Kidney epithelial cell (primary cell): Measurements from ENCODE around the gene LCMT1. TPM values are rescaled to one million over a fixed set of nuclear protein-coding genes. Genes with fewer than 3 reads are reported as not detected.

Source experiments
- DNase-seq: peaks from one replicate; pipeline ENCODE4 v3.0.0-alpha.2; 2010; ENCODE audit warnings: low read depth
- H3K27me3 ChIP-seq: 2 replicates; pipeline ENCODE4 v1.6.0; 2011; ENCODE audit warnings: low read length; ENCODE audit not compliant: control insufficient read depth, insufficient read depth
- H3K36me3 ChIP-seq: 2 replicates; pipeline ENCODE4 v1.5.1; 2011; ENCODE audit warnings: low read length; ENCODE audit not compliant: control insufficient read depth, insufficient read depth
- H3K4me3 ChIP-seq: 2 replicates; pipeline ENCODE4 v1.5.1; 2011; ENCODE audit warnings: low read depth, mild to moderate bottlenecking, control low read depth, low read length
- CTCF ChIP-seq: IDR thresholded peaks from 2 replicates; pipeline ENCODE4 v1.5.1; 2011; ENCODE audit warnings: mild to moderate bottlenecking, moderate library complexity, low read length, control low read depth, inconsistent platforms; ENCODE audit not compliant: insufficient read depth, poor library complexity, severe bottlenecking
- total RNA-seq: library from RNA; depleted of rRNA; stranded (reverse); fragments of >200 nt; gene quantifications from 2 replicates; pipeline ENCODE4 v1.2.3, GENCODE V29; 2015

The LCMT1 gene
- total RNA-seq, 1 donor from 2014 or later = 55.2 TPM

GRCh38 chr16:25140459-25140858, 28.9 kb downstream of the LCMT1 start:
- TF ChIP-seq CTCF = no peak
- no peaks in the 10 kb centered on the region for H3K36me3 ChIP-seq
- peak; percentile 78 for DNase-seq

GRCh38 chr16:25141648-25142047, 30.1 kb downstream of the LCMT1 start:
- TF ChIP-seq CTCF = no peak
- Histone ChIP-seq H3K36me3 (peaks cover 1% of the 10 kb centered on the region), H3K4me3 (no peak overlapping the region), H3K27me3 (no peaks in the 10 kb centered on the region)
- no peak for DNase-seq

More at GRCh38 chr16:25140459-25140858, 28.9 kb downstream of the LCMT1 start:
- H3K4me3 ChIP-seq = no peak overlapping the region
- no peaks in the 10 kb centered on the region for H3K27me3 ChIP-seq

- Histone ChIP-seq H3K36me3 (peaks cover 1% of the 10 kb centered on the region), H3K4me3 (no peak overlapping the region), H3K27me3 (no peaks in the 10 kb centered on the region)
- TF ChIP-seq CTCF = peak; percentile 20
- no peak for DNase-seq
These were observed 32.4 kb downstream of the LCMT1 start for GRCh38 chr16:25143928-25144327.

GRCh38 chr16:25148568-25149215, 37.1 kb downstream of the LCMT1 start:
- H3K27me3 ChIP-seq = no peaks in the 10 kb centered on the region
- TF ChIP-seq CTCF = no peak
- no peak overlapping the region for H3K4me3 ChIP-seq
- DNase-seq = no peak
- H3K36me3 ChIP-seq = peaks cover 1% of the 10 kb centered on the region

GRCh38 chr16:25151996-25152395, 40.5 kb downstream of the LCMT1 start:
- H3K36me3 ChIP-seq = peaks cover 1% of the 10 kb centered on the region
- no peaks in the 10 kb centered on the region for H3K27me3 ChIP-seq
- H3K4me3 ChIP-seq = no peak overlapping the region
- TF ChIP-seq CTCF = no peak
- peak; percentile 61 for DNase-seq
